OCI-LY7 (cell line): ENCODE measurements around the gene RGS7BP. TPM values are rescaled to one million over a fixed set of nuclear protein-coding genes. Genes with fewer than 3 reads are reported as not detected.

Experiments used
- BruUV-seq: library from RNA; stranded (reverse); fragments of 400-500 nt; replicated peaks from 2 replicates; lab custom pipeline; 2021; lab: Mats Ljungman, UMichigan
- CTCF ChIA-PET: fragments of 300-600 bp; sonication (Branson Sonifier 250); formaldehyde crosslinking; loops from one replicate; lab custom pipeline; 2022; ENCODE audit warnings: antibody characterized with exemption; ENCODE audit not compliant: unreplicated experiment; lab: Charles Lee
- POLR2A ChIA-PET: fragments of 300-600 bp; sonication (Branson Sonifier 250); formaldehyde crosslinking; loops from one replicate; lab custom pipeline; 2022; ENCODE audit warnings: antibody characterized with exemption; lab: Charles Lee
- DNase-seq: peaks from one replicate; pipeline ENCODE4 v3.0.0-alpha.2; 2015; ENCODE audit warnings: low spot score
- H2AFZ ChIP-seq: fragments of 200-600 bp; sonication (generic), shearing (Covaris generic); 2 replicates; pipeline ENCODE4 v1.6.1; 2014; ENCODE audit warnings: mild to moderate bottlenecking, antibody characterized with exemption, low read length, moderate library complexity
- H3K27ac ChIP-seq: fragments of 200-600 bp; sonication (generic); 2 replicates; pipeline ENCODE4 v1.5.1; 2014; ENCODE audit warnings: mixed run types, low read depth, mild to moderate bottlenecking, moderate library complexity, low read length, inconsistent platforms; ENCODE audit not compliant: poor library complexity, severe bottlenecking
- H3K36me3 ChIP-seq: fragments of 200-600 bp; sonication (generic); 2 replicates; pipeline ENCODE4 v1.6.1; 2014; ENCODE audit warnings: mild to moderate bottlenecking, antibody characterized with exemption, low read length, moderate library complexity, mixed read lengths; ENCODE audit not compliant: insufficient read depth
- H3K4me1 ChIP-seq: fragments of 200-600 bp; sonication (generic); 2 replicates; pipeline ENCODE4 v1.5.1; 2014; ENCODE audit warnings: mild to moderate bottlenecking, low read length; ENCODE audit not compliant: insufficient read depth, poor library complexity, severe bottlenecking
- H3K4me2 ChIP-seq: fragments of 200-600 bp; sonication (generic); 2 replicates; pipeline ENCODE4 v1.6.1; 2014; ENCODE audit warnings: mild to moderate bottlenecking, low read length
- H3K4me3 ChIP-seq: fragments of 200-600 bp; sonication (generic); 2 replicates; pipeline ENCODE4 v1.5.1; 2014; ENCODE audit warnings: mild to moderate bottlenecking, low read depth, low read length; ENCODE audit not compliant: poor library complexity, severe bottlenecking
- H3K79me2 ChIP-seq: fragments of 200-600 bp; sonication (generic); 2 replicates; pipeline ENCODE4 v1.6.1; 2016; ENCODE audit warnings: low read depth, mild to moderate bottlenecking, low read length, moderate library complexity, mixed read lengths; ENCODE audit not compliant: insufficient read depth
- H3K9me2 ChIP-seq: fragments of 200-600 bp; sonication (generic); 2 replicates; pipeline ENCODE4 v1.6.1; 2016; ENCODE audit warnings: mild to moderate bottlenecking, low read length, mixed read lengths; ENCODE audit not compliant: insufficient read depth
- H3K9me3 ChIP-seq: fragments of 200-600 bp; sonication (generic); 2 replicates; pipeline ENCODE4 v1.6.1; 2014; ENCODE audit warnings: mild to moderate bottlenecking, mixed run types, low read length, mixed read lengths
- H4K20me1 ChIP-seq: fragments of 200-600 bp; sonication (generic); 2 replicates; pipeline ENCODE4 v1.6.1; 2014; ENCODE audit warnings: mild to moderate bottlenecking, antibody characterized with exemption, low read length, moderate library complexity, mixed read lengths; ENCODE audit not compliant: insufficient read depth
- CTCF ChIP-seq: fragments of 200-600 bp; sonication (generic); conservative IDR thresholded peaks from 2 replicates; pipeline ENCODE4 v1.5.1; 2014; ENCODE audit warnings: mild to moderate bottlenecking, antibody characterized with exemption, low read length, moderate library complexity, mixed read lengths
- EZH2phosphoT487 ChIP-seq: fragments of 200-600 bp; sonication (generic); IDR thresholded peaks from 2 replicates; pipeline ENCODE4 v1.6.1; 2018; ENCODE audit warnings: low read depth, borderline replicate concordance, mild to moderate bottlenecking, mixed run types, antibody characterized with exemption, low read length, moderate library complexity, mixed read lengths
- intact Hi-C: fragments of 100-400 bp; cut with micrococcal nuclease; formaldehyde crosslinking; loops from one replicate; pipeline ENCODE4 v1.10.0; 2022; ENCODE audit not compliant: unreplicated experiment
- total RNA-seq, 2 experiments: library from RNA; depleted of rRNA in 1 of 2; stranded (reverse); fragments of >200 nt in 1 of 2; shearing (Covaris generic) in 1 of 2; gene quantifications; 2 replicates each; pipeline ENCODE4 v1.2.3, GENCODE V29; 2014 to 2022

The RGS7BP gene
- total RNA-seq, 2 experiments from 2014 or later, result not detected

GRCh38 chr5:64462391-64462790 is 43.4 kb upstream of the RGS7BP start:
- TF ChIP-seq CTCF (no peak), EZH2phosphoT487 (no peak)
- no peaks in the 10 kb centered on the region for H3K4me1 ChIP-seq
- H3K9me3 ChIP-seq, result no peaks in the 10 kb centered on the region
- H3K36me3 ChIP-seq, result no peaks in the 10 kb centered on the region
- BruUV-seq, result no TSS peak
- no peak overlapping the region for H3K4me2 ChIP-seq
- H2AFZ ChIP-seq, result no peak overlapping the region
- POLR2A ChIA-PET, result no interaction called here
- H3K4me3 ChIP-seq, result no peak overlapping the region
- no peak overlapping the region for H3K27ac ChIP-seq
- H3K9me2 ChIP-seq, result no peaks in the 10 kb centered on the region
- no peaks in the 10 kb centered on the region for H4K20me1 ChIP-seq
- CTCF ChIA-PET, result no interaction called here
- no peak for DNase-seq
- intact Hi-C loops, result no loop called here
- no peaks in the 10 kb centered on the region for H3K79me2 ChIP-seq

DNA sequence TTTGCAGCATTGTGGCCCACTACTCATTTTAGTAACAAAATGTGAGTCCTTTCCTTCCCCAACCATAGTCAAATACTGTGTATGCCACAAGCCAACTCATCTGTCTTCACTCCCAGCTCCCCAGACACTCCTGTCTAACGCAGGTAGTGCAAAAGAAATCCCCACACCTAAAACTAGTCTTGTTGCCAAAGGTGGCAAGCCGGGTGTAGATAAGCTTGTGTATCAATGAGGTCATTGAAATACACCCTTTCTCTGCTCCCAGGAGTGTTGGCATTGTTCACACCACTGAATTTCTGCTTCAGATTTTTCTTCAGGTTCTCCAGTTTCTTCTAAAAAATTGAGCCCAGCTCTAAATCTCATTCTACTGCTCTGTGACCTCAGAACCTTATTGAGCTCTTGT is 19.7 kb upstream of the RGS7BP start:
- no peak for DNase-seq
- TF ChIP-seq CTCF, result no peak
- no peak for TF ChIP-seq EZH2phosphoT487
- H3K36me3 ChIP-seq, result no peaks in the 10 kb centered on the region
- intact Hi-C loops, result no loop called here
- H3K79me2 ChIP-seq, result no peaks in the 10 kb centered on the region
- ChIA-PET POLR2A (no interaction called here), CTCF (no interaction called here)
- no peaks in the 10 kb centered on the region for H3K9me2 ChIP-seq
- H3K9me3 ChIP-seq, result no peaks in the 10 kb centered on the region
- no peak overlapping the region for H2AFZ ChIP-seq
- no peaks in the 10 kb centered on the region for H4K20me1 ChIP-seq
- no peak overlapping the region for H3K27ac ChIP-seq
- no peaks in the 10 kb centered on the region for H3K4me1 ChIP-seq
- H3K4me2 ChIP-seq, result no peak overlapping the region
- no TSS peak for BruUV-seq
- no peak overlapping the region for H3K4me3 ChIP-seq

GRCh38 chr5:64487283-64487682 is 18.5 kb upstream of the RGS7BP start:
- no TSS peak for BruUV-seq
- ChIA-PET POLR2A (no interaction called here), CTCF (no interaction called here)
- Histone ChIP-seq H4K20me1 (no peaks in the 10 kb centered on the region), H3K27ac (no peak overlapping the region), H3K4me1 (no peaks in the 10 kb centered on the region), H3K4me2 (no peak overlapping the region), H3K9me2 (no peaks in the 10 kb centered on the region), H2AFZ (no peak overlapping the region), H3K9me3 (no peaks in the 10 kb centered on the region), H3K36me3 (no peaks in the 10 kb centered on the region), H3K79me2 (no peaks in the 10 kb centered on the region), H3K4me3 (no peak overlapping the region)
- DNase-seq, result no peak
- intact Hi-C loops, result no loop called here
- TF ChIP-seq CTCF, result no peak
- TF ChIP-seq EZH2phosphoT487, result no peak
